ENCODE measurements around the gene NFKB1. TPM values are rescaled to one million over a fixed set of nuclear protein-coding genes. Genes with fewer than 3 reads are reported as not detected.
"Not testable (repeated sequence)": the region's sequence is repeated elsewhere in the genome, so short reads cannot be mapped to it uniquely, and the experiment has no call there.

Gene NFKB1
- polyA plus RNA-seq, 4 donors, result 24.7 to 30.8 (median 29.3) TPM

GRCh38 chr4:102619776-102620631 is 118.8 kb downstream of the NFKB1 start:
- DNase-seq (ENCODE audit: low read depth in 4 of 4, low spot score in 3 of 4), result not testable (repeated sequence)

DNA sequence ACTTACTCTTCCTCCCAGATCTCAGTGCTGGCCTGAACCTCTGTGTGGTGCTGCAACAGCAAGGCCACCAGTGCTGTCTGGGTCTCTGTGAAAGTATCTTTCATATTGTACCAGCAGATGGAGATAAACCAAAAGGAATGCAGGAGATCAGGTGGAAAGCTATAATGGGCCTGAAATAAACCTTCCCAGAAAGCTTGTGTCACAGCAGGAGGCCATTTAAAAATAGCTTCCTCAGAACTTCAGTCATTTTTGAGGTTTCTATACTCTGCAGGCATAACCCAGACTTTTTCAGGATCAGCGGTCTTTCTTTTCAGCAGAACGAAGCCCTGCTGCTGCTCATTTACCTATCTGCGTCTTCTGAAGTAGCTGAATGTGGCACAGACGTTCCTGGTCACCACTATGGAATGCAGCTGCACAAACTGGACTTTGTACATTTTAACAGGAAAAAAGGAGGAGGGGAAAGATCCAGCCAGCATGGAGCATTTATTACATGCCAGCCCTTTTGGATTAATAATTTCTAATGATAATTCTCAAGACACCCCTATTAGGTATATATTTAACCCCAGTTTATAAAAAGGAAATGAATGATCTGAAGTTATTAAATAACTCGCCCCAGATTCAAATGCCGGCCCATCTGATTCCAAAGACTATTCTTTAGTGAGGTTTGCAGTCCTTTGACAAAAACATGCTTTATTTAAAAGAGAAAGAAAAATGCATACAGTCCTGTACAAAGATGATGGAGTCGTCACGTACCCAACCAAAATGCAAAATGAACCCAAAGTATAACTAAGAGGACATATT is 119.7 kb downstream of the NFKB1 start:
- peak in 1 of 4 donors; percentile 32 for DNase-seq (ENCODE audit: low read depth in 4 of 4, low spot score in 3 of 4)

DNA sequence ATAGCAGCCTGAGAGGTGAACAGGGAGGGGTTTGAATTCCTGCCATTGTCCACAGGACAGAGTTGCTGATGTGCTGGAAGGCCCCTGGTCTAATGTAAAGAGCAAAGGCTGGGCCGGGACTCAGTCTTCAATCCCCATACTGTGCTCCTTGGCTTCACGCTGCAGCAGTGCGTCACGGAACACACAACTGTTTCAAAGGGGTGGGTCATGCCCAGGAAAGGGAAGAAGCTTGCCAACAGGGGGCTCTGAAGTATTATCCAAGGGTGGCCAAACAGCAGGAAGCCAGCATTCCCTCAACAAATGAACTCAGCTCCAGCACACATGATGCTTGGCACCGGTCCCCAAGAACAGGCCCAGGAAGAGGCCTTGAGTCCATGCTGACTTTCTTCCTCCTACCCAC is 122.5 kb downstream of the NFKB1 start:
- DNase-seq (ENCODE audit: low read depth in 4 of 4, low spot score in 3 of 4), result no peak

GRCh38 chr4:102624505-102624904 is 123.3 kb downstream of the NFKB1 start:
- no peak for DNase-seq (ENCODE audit: low read depth in 4 of 4, low spot score in 3 of 4)

DNA sequence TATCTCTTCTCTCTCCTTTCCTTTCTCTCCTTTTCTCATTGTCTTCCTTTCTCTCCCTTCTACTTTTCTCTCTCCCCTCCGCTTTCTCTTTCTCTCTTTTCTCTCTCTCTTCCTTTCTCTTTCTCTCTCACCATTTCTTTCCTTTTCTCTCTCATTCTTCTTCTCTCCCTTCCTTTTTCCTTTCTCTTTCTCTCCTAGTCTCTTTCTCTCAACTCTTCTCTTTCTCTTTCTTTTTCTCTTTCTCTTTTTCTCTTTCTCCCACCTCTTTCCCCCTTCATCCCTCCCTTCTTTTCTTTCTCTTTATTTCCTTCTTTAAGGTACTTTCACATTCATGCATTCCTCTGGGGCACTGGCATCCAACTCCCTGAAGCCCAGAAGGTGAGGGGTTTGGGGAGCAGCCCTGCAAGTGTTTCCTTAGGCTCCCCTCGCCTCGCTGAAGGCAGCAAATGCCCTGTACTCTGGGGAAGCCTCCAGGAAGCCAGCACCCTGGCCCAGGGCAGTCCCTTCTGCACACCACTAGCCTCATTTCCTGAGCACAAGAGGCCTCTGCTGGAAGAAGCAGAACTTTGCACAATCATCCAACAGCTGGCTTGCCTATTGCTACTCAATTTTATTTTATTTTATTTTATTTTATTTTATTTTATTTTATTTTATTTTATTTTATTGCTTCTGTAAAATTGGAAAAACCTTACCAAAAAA is 124.2 kb downstream of the NFKB1 start:
- DNase-seq (ENCODE audit: low read depth in 4 of 4, low spot score in 3 of 4), result no peak

DNA sequence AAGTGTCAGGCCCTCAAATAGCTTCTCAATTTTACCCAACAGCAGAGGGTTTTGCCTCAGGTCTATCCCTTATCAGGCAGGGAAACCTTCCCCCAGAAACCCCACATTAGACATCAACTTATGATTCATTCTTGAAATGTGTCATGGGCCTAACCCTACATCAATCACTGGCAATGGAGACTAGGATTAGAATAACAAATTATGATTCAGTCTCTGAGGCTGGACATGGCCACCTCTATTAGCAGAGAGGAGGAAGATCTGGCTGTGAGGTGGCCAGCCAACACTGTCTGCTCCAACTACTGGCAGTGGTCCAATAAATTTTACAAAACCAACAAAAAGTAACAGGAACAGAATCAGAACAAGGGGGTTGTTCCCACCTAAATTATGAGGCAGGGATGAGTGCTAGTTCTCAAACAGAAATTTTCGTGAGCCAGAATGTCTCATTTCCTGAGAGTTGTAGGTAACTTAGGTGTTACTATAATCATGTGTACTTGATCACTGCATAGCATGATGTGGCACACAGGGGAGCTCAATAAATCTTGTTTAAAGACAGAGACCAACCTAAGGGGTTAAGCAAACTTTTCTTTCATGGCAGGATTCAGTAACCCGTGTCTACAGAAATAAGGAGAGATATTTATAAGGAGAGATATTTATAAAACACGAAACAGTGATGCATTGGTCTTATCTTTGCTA is 126.8 kb downstream of the NFKB1 start:
- DNase-seq (ENCODE audit: low read depth in 4 of 4, low spot score in 3 of 4), result no peak

DNA sequence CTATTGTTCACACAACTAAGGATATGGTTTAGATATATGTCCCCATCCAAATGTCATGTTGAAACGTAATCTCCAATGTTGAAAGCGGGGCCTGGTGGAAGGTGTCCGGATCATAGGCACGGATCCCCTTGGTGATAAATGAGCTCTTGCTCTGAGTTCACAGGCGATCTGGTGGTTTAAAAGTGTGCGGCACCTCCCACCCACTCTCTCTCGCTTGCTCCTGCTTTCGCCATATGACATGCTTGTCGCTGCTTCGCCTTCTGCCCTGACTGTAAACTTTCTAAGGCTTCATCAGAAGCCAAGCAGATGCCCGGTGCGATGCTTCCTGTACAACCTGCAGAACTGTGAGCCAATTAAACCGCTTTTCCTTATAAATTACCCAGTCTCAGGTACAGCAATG is 128.5 kb downstream of the NFKB1 start:
- no peak for DNase-seq (ENCODE audit: low read depth in 4 of 4, low spot score in 3 of 4)

DNA sequence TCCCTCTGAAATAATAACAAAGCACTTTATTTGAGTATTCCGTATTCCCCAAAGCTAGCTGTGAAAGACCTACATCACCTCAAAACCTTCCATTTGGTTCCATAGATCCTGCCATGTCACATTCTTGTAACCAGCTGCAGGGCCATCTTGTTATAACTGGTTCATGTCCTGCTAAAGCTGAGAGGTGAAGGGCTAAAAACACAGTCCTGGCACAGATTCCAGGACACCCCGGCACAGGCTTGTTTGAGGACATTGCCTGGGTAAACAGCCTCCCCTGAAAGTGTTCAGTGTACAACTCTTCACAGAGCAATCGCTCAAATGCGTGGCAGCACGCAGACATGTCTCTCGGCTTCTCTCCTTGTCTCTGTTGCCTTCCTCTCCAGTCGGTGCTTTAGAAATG is 130.5 kb downstream of the NFKB1 start:
- DNase-seq (ENCODE audit: low read depth in 4 of 4, low spot score in 3 of 4), result no peak

DNA sequence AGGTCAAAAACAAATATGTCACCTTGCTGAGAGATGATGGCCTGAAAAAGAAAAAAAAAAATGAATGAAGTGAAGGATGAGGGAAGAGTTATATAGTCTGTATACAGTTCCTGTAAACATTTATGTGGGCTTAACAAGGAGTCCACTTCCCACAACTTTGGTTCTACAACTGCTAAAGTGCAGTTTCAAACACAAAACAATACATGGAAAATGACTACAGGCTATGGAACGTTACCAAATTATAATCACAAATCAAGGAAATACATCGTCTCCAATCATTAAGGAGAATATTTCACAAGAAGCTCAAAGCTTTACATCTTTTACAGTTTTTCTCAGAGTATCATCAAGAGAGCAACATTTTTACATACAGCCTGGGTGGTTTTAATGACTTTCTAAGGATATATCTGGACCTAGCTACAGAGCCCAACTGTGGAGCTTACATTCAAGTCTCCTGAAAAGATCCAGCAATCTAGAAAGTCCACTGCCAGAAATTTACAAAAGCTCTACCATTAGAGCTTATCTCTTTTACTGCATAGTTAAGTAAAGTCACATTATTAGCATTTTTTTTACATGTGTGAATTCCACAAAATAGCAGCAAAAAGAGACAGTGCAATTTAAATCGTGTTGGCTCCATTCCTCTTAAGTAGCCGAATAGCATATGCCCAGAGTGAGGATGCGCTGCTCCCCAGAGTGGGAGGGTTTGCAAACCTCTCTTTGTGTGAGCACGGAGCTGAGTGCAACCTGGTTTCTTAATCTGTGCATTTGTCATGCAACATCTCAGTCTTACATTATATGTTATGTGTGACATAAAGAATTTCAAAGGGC is 131.3 kb downstream of the NFKB1 start:
- DNase-seq (ENCODE audit: low read depth in 4 of 4, low spot score in 3 of 4), result no peak

GRCh38 chr4:102633100-102633499 is 131.9 kb downstream of the NFKB1 start:
- no peak for DNase-seq (ENCODE audit: low read depth in 4 of 4, low spot score in 3 of 4)

DNA sequence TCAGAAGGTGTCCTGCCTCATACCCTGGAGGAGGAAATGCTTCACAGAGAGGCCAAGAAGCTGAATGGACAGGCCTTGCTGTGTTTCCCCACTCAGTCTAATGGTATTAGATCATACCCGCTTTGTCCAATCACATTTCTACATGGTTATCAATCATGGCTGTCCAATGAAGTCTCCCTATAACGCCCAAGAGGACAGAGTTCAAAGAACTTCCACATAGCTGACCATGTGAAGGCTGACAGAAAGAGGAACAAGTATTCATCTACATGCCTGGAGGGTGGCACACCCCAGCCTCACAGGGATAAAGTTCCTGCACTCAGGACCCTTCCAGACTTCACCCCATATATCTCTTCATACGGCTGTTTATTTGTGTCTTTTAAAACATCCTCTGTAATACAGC is 136.2 kb downstream of the NFKB1 start:
- DNase-seq (ENCODE audit: low read depth in 4 of 4, low spot score in 3 of 4), result no peak

- DNase-seq (ENCODE audit: low read depth in 4 of 4, low spot score in 3 of 4), result no peak
Measured at GRCh38 chr4:102638621-102639020, 137.5 kb downstream of the NFKB1 start.

DNA sequence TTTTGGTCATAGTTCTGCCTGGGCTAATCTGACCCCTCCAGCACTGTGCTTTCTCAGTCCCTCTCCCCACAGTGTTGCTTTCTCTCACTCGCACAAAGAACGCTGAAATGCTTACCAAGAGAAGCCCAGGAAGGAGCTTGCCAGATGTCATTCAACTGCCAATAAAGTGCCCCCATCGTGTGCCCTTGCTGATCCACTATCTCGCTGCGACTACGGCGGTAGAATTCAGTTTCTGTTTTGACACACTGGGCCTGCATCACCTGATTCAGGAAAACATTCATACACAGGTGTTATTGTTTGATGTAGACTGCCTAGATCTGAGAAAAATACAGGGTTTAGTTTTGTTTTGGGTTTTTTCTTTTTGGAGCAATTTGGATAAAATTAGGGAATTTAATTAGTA is 138.4 kb downstream of the NFKB1 start:
- no peak for DNase-seq (ENCODE audit: low read depth in 4 of 4, low spot score in 3 of 4)

DNA sequence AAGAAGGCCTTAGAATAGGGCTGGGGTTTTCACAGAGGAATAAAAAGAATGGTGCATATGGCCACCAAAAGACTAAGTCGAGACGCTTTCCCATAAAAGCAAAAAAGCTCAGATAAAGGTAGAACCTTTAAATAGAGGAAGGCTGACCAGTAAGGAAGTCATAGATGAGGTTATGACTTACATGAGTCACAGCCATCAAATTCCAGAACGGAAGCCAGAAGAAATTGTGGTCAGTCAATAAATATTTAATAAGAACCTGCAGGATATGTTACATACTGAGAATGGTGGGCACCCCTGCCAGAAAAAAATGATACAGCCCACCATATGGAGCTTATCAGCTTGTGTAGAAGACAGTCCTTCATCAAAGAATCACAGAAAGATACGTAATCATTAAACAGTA is 139.5 kb downstream of the NFKB1 start:
- DNase-seq (ENCODE audit: low read depth in 4 of 4, low spot score in 3 of 4), result no peak

GRCh38 chr4:102641793-102642192 is 140.6 kb downstream of the NFKB1 start:
- no peak for DNase-seq (ENCODE audit: low read depth in 4 of 4, low spot score in 3 of 4)

DNA sequence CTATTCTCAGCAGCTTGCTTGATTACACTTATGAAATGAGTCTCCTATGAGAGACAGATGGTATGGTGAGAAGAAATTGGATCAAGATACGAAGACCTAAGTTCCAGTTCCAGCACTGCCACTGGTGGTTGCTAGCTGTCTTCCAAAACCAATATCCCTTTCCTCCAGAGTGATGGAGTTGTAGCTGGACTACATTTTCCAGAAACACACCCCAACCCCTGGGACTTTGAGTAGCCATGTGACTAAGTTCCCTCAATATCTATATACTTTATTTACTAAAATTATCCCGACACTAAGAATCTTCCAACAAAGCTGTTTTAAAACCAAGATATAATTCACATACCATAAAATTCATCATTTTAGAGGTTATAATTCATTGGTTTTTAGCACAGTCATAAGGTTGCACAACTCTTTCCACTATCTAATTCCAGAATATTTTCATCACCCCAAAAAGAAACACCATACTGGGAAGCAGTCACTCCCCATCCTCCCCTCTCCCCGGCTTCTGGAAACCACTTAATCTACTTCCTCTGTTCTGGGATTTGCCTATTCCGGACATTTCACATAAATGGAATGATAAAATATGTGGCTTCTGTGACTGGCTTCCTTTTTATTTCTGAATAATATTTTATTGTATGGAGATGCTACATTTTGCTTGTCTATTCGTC is 141.6 kb downstream of the NFKB1 start:
- no peak for DNase-seq (ENCODE audit: low read depth in 4 of 4, low spot score in 3 of 4)

DNA sequence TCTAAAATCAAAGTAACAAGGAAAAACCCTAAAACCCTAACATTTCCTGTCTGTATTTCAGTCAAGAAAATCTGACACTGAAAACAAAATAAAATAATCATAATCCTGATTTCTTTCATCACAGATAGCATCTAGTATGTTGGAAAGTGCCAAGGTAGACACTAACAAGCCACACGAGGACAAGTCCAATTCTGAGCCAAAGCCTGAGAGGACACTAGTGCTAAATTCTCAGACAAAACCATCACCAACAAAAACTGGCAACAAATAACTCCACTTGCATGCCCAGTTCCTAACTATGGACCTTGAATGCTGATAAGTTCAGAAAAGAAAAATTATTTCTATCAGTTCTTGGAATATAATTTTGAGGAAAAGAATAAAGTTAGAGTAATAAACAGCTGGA is 146.0 kb downstream of the NFKB1 start:
- no peak for DNase-seq (ENCODE audit: low read depth in 4 of 4, low spot score in 3 of 4)

DNA sequence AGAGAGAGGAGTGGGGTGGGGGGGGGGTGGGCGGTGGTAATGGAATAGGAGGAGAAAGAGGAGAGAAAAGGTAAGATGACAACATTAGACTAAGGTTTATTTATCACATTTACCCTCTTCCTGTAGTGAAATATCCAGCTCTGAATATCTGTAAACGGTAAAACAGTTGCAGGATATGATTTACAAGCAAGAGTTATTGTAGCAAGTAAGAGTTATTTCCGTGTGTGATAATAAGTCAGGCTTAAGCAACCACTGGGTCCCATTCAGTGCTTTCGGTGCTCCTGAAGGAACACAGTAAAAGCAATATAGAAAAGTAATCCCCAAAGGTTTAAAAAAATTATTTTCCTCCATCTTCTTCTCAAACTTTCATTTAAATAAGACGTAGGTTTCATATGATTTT is 156.0 kb downstream of the NFKB1 start:
- no peak for DNase-seq (ENCODE audit: low read depth in 4 of 4, low spot score in 3 of 4)

GRCh38 chr4:102663073-102663472 is 161.9 kb downstream of the NFKB1 start:
- DNase-seq (ENCODE audit: low read depth in 4 of 4, low spot score in 3 of 4), result no peak
